ENCODE measurements around the gene UBALD2. TPM values are rescaled to one million over a fixed set of nuclear protein-coding genes. Genes with fewer than 3 reads are reported as not detected.
A peak's percentile ranks its signal among the peaks of the same experiment; 100 is the strongest.

UBALD2 gene
- total and polyA plus RNA-seq, 2 of the 13 experiments (the other 11 are each of a cell fraction or from before 2014, with no cell fraction given) = 3.3 to 89.7 TPM

GRCh38 chr17:76251478-76252039 lies 13.6 kb upstream of the UBALD2 start (continued):
- TF ChIP-seq, protein P1, sequence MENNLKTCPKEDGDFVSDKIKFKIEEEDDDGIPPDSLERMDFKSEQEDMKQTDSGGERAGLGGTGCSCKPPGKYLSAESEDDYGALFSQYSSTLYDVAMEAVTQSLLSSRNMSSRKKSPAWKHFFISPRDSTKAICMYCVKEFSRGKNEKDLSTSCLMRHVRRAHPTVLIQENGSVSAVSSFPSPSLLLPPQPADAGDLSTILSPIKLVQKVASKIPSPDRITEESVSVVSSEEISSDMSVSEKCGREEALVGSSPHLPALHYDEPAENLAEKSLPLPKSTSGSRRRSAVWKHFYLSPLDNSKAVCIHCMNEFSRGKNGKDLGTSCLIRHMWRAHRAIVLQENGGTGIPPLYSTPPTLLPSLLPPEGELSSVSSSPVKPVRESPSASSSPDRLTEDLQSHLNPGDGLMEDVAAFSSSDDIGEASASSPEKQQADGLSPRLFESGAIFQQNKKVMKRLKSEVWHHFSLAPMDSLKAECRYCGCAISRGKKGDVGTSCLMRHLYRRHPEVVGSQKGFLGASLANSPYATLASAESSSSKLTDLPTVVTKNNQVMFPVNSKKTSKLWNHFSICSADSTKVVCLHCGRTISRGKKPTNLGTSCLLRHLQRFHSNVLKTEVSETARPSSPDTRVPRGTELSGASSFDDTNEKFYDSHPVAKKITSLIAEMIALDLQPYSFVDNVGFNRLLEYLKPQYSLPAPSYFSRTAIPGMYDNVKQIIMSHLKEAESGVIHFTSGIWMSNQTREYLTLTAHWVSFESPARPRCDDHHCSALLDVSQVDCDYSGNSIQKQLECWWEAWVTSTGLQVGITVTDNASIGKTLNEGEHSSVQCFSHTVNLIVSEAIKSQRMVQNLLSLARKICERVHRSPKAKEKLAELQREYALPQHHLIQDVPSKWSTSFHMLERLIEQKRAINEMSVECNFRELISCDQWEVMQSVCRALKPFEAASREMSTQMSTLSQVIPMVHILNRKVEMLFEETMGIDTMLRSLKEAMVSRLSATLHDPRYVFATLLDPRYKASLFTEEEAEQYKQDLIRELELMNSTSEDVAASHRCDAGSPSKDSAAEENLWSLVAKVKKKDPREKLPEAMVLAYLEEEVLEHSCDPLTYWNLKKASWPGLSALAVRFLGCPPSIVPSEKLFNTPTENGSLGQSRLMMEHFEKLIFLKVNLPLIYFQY (CRISPR knock-in tag; IDR thresholded peaks at IDR 0.05; ENCODE audit: borderline replicate concordance) = no peak
- TF ChIP-seq CEBPG (CRISPR knock-in tag; IDR thresholded peaks at IDR 0.05) (no peak; the same call in 1 of the 2 replicates), HDAC6 (IDR thresholded peaks at IDR 0.05; ENCODE audit: low read depth, low read length) (no peak), ZNF460 (CRISPR knock-in tag; IDR thresholded peaks at IDR 0.05; ENCODE audit: borderline replicate concordance) (no peak; the same call in 1 of the 2 replicates), ZNF773 (CRISPR knock-in tag; IDR thresholded peaks at IDR 0.05; ENCODE audit: borderline replicate concordance) (0 out of 2 replicates have a peak, but pooled peaks have one; percentile 22), ZNF224 (CRISPR knock-in tag; IDR thresholded peaks at IDR 0.05) (peak; percentile 39; the same call in 1 of the 2 replicates), TRIM24 (CRISPR knock-in tag; IDR thresholded peaks at IDR 0.05) (no peak), ZNF891 (CRISPR knock-in tag; IDR thresholded peaks at IDR 0.05) (no peak), JUNB (CRISPR knock-in tag; IDR thresholded peaks at IDR 0.05; ENCODE audit: borderline replicate concordance) (no peak), ZNF263 (CRISPR knock-in tag; IDR thresholded peaks at IDR 0.05) (peak; percentile 55), IKZF5 (CRISPR knock-in tag; IDR thresholded peaks at IDR 0.05) (no peak), RBM22 (optimal IDR thresholded peaks at IDR 0.05; ENCODE audit: low read length) (no peak), ZNF264 (CRISPR knock-in tag; IDR thresholded peaks at IDR 0.05) (no peak), HOXA5 (CRISPR knock-in tag; IDR thresholded peaks at IDR 0.05) (no peak), TARDBP (CRISPR knock-in tag; IDR thresholded peaks at IDR 0.05) (no peak), RBAK (CRISPR knock-in tag; IDR thresholded peaks at IDR 0.05) (no peak), PAF1 (CRISPR knock-in tag; IDR thresholded peaks at IDR 0.05) (no peak), HMG20B (CRISPR knock-in tag; conservative IDR thresholded peaks at IDR 0.05) (no peak), ZZZ3 (CRISPR knock-in tag; IDR thresholded peaks at IDR 0.05; ENCODE audit: borderline replicate concordance) (no peak), RNF2 (conservative IDR thresholded peaks at IDR 0.05; ENCODE audit: low read depth) (no peak), ZNF879 (CRISPR knock-in tag; IDR thresholded peaks at IDR 0.05) (no peak; the same call in 1 of the 2 replicates)
- TF ChIP-seq, protein P2, sequence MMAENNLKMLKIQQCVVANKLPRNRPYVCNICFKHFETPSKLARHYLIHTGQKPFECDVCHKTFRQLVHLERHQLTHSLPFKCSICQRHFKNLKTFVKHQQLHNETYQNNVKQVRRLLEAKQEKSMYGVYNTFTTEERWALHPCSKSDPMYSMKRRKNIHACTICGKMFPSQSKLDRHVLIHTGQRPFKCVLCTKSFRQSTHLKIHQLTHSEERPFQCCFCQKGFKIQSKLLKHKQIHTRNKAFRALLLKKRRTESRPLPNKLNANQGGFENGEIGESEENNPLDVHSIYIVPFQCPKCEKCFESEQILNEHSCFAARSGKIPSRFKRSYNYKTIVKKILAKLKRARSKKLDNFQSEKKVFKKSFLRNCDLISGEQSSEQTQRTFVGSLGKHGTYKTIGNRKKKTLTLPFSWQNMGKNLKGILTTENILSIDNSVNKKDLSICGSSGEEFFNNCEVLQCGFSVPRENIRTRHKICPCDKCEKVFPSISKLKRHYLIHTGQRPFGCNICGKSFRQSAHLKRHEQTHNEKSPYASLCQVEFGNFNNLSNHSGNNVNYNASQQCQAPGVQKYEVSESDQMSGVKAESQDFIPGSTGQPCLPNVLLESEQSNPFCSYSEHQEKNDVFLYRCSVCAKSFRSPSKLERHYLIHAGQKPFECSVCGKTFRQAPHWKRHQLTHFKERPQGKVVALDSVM (CRISPR knock-in tag; IDR thresholded peaks at IDR 0.05) = peak; percentile 85
- TF ChIP-seq, protein P3, sequence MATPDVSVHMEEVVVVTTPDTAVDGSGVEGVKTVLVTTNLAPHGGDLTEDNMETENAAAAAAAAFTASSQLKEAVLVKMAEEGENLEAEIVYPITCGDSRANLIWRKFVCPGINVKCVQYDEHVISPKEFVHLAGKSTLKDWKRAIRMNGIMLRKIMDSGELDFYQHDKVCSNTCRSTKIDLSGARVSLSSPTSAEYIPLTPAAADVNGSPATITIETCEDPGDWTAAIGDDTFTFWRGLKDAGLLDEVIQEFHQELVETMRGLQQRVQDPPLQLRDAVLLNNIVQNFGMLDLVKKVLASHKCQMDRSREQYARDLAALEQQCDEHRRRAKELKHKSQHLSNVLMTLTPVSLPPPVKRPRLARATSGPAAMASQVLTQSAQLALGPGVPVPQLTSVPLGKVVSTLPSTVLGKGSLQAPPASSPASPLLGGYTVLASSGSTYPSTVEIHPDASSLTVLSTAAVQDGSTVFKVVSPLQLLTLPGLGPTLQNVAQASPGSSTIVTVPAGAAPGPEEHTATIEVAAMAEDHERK (CRISPR knock-in tag; IDR thresholded peaks at IDR 0.05; ENCODE audit: low read depth) = no peak

Data from HepG2 (cell line).